Activated CD8-positive, alpha-beta memory T cell treated with anti-CD3 and anti-CD28 coated beads, Interleukin-2, amount 50 U/mL, for 1 hour (primary cell): Measurements from ENCODE around the gene OCIAD1.
"Not testable (repeated sequence)": the region's sequence is repeated elsewhere in the genome, so short reads cannot be mapped to it uniquely, and the experiment has no call there.

Source experiments
- DNase-seq: peaks from one replicate; pipeline ENCODE4 v3.0.0-alpha.2; 2020; ENCODE audit errors: extremely low read depth

OCIAD1 gene, protein sequence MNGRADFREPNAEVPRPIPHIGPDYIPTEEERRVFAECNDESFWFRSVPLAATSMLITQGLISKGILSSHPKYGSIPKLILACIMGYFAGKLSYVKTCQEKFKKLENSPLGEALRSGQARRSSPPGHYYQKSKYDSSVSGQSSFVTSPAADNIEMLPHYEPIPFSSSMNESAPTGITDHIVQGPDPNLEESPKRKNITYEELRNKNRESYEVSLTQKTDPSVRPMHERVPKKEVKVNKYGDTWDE

DNA sequence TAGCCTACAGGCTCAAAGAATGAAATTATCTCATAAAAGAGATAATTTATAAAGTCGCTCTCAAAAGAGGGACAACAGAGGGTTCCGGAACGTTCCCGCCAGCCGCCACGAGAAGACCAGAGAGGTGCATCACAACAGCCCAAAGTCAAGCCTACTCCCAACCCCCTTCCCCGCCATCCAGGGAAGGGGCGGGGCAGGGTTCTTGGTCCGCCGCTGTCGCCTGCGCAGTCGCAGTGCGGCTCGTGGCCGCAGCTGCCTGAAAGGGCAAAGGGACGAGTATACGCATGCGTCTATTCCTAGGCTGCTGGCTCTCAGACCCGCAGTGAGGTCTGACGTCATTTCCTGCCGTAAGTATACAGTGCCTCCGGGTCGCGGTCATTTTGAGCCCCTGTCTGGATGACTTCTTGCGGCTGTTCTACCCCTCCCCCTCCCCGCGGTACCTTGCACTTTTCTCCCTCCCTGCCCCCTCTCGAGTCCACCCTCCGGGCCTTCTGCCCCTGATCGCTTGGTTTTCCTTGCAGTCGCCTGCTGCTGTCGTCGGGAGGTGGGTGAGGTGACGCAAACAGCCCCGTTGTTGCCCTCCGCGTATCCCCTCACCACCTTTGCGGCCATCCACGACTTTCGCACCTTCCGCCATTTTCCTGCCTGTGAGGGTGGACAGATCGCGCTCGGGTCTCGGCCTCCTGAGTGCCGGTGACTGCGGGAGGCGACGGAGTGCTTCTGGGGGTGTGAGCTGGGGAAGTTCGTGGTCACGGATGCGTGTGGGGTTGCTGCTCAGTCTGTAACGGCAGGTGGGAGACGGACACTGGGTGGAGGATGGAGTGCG is at the start of gene OCIAD1:
OCIAD1 (plus strand) TSS at position 383 of the 826 bp plus-strand sequence. CDS start 1,537 bp downstream, outside the sequence.
- DNase-seq, result peak; percentile 95

DNA sequence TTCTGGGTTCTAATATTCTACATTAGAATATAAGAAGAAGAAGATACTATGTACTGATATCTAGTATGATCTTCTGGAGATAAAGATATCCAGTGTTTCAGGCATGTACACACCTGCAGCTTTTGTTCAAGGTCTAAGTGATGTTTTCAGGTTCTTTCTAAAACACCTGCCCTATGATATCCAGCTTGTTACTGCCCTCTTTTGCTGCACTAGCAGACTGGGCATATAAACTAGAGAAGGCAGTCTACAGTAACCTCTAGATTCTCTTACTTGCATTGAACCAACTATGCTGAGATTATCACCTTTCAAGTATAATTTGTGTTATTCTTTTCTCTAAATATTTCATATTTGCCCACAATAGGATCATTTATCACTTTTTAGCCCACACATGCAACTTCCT is 48.9 kb upstream of the OCIAD1 start:
- no peak for DNase-seq

DNA sequence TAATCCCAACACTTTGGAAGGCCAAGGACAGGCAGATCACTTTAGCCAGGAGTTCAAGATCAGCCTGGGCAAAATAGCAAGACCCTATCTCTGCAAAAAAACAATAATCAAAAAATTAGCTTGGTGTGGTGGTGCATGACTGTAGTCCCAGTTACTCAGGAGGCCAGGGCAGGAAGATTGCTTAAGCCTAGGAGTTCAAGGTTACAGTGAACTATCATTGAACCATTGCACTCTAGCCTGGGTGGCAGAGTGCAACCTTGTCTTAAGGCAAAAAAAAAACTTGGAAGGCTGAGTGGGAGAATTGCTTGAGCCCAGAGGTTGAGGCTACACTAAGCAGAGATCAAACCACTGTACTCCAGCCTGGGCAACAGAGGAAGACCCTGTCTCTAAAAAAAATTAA is 45.6 kb upstream of the OCIAD1 start:
- DNase-seq, result no peak

DNA sequence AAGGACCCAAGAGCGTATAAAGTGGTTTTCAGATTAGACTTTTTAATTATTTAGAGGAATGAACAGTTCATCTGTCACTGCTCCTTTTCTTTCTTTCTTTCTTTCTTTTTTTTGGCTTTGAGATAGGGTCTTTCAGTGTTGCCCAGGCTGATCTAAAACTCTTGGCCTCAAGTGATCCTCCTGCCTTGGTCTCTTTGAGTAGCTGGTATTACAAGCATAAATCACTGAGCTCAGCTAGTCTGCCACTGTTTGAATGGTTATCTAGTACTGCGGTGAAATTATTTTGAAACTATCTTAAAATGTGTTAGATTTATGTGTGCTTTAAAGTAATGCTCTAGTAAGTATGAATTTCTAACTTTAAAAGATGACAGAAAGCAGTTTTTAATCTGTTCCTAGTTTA is 44.3 kb upstream of the OCIAD1 start:
- no peak for DNase-seq

DNA sequence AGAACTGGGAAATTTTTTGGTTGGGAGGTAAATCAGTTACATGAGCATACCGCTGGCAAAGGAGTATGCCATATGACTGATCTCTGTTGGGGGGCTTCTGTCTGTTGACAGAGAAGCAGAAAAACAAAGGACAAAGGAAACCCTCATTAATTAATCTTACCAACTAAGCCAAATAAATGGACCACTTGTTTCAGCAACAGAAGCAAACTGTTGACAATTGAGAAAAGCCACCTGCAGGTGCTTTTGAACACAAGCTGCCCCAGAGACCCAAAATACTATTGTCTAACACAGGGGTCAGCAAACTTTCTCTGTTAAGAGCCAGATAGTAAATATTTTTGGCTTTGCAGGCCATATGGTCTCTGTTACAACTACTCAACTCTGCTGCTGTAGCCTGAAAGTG is 43.8 kb upstream of the OCIAD1 start:
- no peak for DNase-seq

DNA sequence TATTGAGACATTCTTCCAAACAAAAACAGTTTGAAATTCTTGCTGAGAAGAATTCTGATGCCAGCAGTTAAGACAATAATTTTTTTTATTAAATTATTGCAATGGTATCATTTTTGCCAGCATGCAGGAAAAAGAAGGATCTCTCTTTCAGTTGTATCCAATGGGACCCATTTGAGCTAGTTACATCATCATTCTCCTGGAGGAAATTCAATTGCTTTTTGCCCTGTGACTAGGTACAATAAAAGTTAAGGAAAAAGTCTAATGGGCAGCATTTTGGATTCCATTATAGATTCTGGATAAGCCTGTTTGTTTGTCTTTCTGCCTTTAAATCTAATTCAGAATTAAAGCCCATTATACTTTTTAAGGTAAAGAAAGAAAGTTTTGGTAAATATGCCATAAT is 40.3 kb upstream of the OCIAD1 start:
- no peak for DNase-seq

DNA sequence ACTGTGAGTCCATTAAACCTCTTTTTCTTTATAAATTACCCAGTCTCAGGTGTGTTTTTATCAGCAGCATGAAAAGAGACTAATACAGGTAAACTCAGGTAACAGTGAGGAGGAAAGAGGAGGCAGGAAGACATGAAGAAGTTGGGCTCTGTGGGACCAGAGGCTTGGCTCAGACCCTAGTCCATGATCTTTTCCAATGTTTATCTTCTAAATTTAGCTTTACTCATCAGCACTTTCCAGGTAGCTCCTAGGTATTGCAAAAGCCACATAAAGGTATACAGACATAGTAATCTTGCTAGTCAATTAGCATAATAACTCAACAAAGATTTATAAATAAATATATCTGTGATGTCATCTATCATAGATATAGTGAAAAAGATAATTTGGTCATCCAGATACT is 39.6 kb upstream of the OCIAD1 start:
- no peak for DNase-seq

DNA sequence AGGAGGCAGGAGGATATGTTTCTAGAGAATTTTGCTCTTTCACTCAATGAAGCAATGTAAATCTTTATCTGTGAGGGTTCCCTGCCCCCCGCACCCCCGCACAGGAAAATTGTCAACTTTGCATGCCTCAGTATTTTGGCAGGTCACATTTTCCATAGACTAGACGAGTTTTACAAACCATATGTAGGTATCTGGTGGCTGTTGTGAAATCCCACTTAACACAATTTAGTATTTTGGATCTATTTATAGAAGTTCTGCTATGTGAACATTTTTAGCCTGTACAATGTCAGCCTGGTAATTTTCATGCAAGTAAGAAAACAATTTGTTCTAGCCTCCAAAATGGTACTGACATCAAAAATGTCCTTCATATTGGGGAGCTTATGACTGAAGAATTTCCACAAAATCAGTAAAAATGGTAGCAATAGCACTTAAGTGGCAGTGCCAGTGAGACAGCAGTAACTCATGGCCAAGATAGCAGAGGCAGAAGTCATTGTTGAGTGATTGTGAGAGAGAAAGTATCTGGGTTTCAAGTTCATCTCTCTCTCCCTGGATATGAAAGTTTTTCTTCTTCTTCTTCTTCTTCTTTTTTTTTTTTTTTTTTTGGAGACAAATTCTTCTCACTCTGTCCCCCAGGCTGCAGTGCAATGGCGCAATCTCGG is 38.4 kb upstream of the OCIAD1 start:
- DNase-seq, result no peak

DNA sequence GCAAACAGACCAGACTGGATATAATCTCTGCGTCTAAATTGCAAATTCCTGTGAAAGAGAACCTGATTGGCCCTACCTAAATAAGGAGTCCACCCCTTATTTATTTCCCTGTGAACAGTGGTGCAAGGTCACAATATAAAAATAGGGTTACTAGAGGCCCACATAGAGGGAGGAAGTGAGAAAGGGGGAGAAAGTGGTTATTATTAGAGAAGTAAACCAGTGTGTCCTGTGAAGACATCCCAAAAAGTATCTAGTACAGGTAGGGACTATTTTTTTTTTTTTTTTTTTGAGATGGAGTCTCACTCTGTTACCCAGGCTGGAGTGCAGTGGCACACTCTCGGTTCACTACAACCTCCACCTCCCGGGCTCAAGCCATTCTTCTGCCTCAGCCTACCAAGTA is 35.8 kb upstream of the OCIAD1 start:
- no peak for DNase-seq

DNA sequence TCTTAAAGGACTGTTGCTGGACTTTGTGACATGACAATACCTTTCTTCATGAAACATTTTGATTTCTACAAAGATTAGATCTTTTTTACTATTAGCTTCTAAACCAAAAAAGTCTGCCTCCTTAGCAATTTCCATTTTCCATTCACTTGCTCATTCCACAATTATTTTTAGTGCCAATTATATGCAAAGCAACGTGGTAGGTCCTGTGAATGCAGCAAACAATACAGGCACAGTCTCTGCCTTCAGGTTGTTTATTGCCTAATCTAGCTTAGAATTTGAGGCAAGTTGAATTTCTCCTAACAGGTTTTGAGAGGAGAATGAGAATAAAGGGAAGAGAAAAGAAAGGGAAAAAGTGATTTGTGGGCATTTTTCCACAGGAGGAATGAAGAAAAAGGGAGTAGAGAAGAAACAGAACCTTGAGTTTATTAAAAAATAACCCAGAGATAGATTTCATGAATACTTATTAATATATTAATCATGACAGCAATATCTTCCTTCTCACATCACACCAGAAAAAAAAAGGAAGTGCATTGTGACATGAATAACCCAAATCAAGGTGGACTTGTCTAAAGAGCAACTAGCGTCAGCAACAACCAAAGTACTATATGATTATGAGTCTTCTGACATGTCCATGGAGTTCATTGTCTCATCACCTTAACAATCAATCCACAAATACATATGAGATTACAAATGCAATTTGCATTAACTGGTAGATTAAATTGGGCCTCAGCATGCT is 34.5 kb upstream of the OCIAD1 start:
- no peak for DNase-seq

DNA sequence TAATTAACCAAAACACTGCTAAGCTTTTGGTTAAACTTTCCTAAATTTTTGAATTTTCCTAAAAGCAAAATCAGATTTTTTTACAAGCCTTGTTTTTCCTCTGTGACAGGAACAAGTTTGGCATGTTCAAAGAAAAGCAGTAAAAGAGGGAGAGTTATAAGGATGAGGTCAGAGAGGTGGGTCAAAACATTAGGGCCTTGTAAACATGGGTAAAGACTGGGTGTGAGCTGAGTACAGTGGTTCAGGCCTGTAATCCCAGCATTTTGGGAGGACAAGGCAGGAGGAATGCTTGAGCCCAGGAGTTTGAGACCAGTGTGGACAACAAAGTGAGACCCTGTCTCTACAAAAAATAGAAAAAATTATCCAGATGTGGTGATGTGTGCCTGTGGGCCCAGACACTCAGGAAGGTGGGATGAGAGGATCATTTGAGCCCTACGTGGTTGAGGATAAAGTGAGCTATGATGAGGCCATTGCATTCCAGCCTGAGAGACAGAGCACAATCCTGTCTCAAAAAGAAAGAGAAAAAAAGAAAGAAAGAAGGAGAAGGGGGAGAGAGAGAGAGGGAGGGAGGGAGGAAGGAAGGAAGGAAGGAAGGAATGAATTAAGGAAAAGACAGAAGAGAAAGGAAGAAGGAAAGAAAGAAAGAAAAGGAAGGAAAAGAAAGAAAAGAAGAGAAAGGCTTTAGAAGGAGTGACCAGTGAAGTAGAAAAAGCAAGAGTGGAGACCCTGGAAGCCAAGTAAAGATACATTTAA is 33.8 kb upstream of the OCIAD1 start:
- DNase-seq, result no peak

DNA sequence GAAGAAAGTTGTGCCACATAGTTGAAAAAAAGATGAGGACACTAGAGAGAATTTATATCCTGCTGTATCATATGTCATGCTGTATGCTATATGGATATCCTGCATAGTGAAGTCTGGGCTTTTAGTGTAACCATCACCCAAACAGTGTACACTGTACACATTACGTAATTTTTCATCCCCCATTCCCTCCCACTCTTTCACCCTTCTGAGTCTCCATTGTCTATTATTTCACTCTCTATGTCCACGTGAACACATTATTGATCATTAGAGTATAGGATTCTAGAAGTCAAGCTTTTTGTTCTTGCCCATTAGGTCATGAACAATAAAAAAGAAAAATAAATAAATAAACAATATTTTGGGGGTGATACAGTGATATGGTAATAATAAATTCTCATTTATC is 32.8 kb upstream of the OCIAD1 start:
- no peak for DNase-seq

DNA sequence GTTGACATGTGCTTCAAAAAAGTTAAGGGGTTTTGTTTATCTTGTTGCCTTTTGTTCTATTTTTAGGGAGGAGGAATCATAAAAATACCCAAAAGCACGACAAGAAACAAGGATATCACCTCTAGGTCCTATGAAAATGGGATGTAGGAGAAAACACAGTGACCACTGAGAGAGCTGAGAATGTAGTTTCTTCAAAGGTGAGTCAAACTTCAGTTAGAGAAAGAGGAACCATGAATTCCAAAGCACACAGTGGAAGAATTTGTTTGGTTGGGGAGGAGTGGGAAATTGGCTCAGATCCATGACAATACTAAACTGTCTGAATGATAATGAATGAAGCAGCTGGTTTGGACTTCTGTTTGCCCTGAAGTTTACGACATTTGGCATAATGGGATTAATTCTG is 31.7 kb upstream of the OCIAD1 start:
- no peak for DNase-seq

DNA sequence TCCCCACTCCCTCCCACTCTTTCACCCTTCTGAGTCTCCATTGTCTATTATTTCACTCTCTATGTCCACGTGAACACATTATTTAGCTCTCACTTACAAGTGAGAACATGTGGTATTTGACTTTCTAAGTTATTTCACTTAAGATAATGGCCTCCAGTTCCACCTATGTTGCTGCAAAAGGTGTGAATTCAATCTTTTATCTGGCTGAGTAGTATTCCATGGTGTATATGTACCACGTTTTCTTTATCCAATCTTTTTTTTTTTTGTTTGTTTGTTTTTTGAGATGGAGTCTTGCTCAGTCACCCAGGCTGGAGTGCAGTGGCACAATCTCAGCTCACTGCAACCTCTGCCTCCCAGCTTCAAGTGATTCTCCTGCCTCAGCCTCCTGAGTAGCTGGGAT is 30.7 kb upstream of the OCIAD1 start:
- not testable (repeated sequence) for DNase-seq

DNA sequence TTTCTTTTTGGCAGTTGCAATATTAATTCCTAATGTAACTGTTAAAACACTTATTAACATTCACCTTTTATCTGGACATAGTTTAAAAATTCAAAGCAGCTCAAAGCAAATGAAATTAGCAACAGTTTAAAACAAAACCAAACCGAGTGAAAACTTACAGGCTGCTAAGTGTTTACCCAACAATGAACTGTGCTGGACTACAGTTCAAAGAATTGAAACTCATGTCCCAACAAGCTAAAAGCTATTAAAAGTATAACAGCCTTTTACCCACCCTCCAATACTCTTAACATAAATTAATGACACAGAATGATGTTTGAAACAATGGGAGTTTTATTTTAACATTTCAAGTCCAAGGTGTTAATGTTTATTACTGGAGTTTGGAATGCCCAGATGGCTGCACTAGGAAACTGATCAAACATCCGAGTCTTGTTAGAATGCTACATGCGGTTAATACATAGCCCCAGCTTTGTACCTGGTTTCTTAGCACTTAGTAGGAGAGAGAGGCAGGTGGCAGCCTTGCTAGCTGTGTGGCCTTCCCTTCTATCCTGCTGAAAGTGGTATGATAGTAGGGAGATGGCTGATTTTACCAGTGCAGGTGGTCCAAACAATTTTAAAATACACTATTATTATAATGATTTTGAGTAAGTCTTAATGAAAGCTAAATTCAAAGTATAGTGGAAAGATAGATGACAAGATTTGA is 29.7 kb upstream of the OCIAD1 start:
- DNase-seq, result no peak

DNA sequence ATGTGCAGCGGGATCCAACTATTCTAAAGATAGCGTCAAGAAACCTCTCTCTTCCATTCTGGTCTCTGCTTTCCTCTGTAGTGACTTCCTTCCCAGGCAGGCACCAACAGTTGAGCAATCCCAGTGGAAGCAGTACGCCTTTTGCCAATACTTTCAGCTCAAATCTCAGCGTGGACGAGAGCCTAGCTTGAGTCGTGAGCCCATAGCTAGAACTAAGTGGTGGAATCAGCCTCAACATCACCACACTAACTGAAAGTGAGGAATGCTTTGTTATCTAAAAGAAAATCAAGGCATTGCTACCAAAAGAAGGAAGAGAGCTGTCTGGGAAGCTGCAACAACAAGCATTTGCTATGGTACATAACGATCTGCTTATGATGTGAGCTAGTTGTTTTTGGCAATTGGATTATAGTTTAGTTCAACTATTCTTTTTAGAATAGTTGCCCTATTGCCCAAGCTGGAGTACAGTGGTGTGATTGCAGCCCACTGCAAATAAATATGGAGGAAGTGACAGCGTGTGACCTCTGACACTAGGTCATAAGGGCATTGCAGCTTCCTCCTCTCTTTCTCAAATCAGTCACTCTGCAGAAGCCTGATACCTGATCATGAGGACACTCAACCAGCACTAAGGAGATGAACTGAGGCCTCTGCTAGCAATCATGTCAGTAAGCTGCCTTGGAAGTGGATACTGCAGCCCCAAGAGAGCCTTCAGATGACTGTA is 26.1 kb upstream of the OCIAD1 start:
- no peak for DNase-seq

DNA sequence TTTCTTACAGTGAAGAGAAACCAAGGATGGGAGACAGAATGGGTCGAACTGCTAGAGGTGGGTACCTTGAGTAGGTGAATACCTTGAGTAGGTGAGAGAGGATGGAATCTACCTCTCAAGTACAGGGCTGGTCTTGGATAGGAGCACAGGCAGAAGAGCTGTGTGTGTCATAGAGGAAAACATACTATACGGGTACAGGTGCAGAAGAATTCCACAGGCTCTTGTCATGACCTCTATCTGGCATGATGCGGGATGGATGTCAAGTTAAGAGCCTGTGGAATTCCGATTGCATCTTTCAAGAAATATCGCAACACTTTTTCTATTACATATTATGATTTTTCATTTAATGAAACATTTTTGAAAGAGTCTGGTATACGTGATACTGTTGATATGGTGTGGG is 18.0 kb upstream of the OCIAD1 start:
- DNase-seq, result no peak

DNA sequence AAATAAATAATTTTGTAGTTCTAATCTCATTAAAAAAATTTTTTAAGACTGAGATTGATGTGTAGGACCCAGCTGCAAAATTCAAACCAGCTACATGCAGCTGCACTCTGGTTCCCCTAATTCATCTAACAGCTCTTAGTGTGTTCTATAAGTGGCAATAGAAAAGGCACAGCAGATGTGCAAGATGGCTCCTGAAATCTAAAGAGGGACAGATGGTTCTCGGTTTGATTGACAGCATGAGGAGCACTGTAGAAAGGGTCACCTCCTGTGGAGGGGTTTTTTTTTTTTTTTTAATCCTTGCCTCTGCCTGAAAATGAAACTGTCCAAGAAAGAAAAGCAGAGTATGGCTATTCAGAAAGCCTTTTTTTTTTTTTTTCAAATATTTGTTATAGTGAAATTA is 16.9 kb upstream of the OCIAD1 start:
- DNase-seq, result no peak

DNA sequence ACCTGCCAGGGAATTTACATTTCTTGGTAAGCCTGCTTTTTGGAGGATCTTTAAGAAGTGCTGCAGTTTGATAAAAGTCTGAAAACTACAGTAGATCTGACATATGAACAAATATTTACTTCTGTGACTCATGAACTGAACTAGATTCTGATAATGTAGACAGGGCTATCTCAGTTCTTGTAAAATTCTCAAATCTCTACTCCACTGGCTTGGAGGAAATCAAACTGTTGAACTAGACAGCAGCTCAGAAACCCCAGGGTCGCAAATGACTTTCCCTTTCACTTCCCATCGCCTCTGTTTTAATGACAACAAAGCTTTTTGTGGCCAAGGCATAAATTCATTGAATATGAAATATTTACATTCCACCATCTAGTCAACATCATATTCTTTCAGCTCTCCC is 15.4 kb upstream of the OCIAD1 start:
- no peak for DNase-seq

DNA sequence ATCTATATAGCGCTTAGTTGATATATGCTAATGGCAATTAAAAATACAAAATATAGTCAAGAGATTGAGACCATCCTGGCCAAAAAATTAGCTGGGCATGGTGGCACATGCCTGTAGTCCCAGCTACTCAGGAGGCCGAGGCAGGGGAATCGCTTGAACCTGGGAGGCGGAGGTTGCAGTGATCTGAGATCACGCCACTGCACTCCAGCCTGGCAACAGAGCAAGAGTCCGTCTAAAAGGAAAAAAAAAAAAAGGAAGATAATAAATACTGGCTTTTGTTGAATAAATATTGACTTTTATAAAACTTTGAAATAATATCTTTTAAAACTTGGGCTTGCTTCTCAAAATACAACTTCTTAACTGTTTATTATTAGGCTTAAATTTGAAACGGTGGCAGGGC is 14.6 kb upstream of the OCIAD1 start:
- not testable (repeated sequence) for DNase-seq
